Neuronal stem cell (in vitro differentiated cells): ENCODE data around the gene BTBD9.
A peak's percentile ranks its signal among the peaks of the same experiment; 100 is the strongest.

ENCODE experiments used
- DNase-seq: peaks from one replicate; pipeline ENCODE4 v3.0.0-alpha.2; 2013; ENCODE audit warnings: low spot score
- H2AFZ ChIP-seq: one replicate; pipeline ENCODE4 v1.6.1; 2013; ENCODE audit warnings: mild to moderate bottlenecking, low read length, inconsistent platforms
- H2AK5ac ChIP-seq: 2 replicates; pipeline ENCODE4 v1.6.1; 2013; ENCODE audit warnings: low read depth, mild to moderate bottlenecking, inconsistent platforms, low read length, moderate library complexity, mixed read lengths
- H2BK120ac ChIP-seq: 2 replicates; pipeline ENCODE4 v1.6.1; 2013; ENCODE audit warnings: low read depth, mild to moderate bottlenecking, inconsistent platforms, low read length, moderate library complexity, mixed read lengths
- H2BK12ac ChIP-seq: one replicate; pipeline ENCODE4 v1.6.1; 2013; ENCODE audit warnings: low read length, inconsistent platforms
- H2BK15ac ChIP-seq: 2 replicates; pipeline ENCODE4 v1.6.1; 2013; ENCODE audit warnings: mild to moderate bottlenecking, low read length, inconsistent platforms, mixed read lengths
- H2BK5ac ChIP-seq: one replicate; pipeline ENCODE4 v1.6.1; 2013; ENCODE audit warnings: inconsistent platforms, mild to moderate bottlenecking, low read length, moderate library complexity
- H3K14ac ChIP-seq: one replicate; pipeline ENCODE4 v1.6.1; 2013; ENCODE audit warnings: low read length, inconsistent platforms
- H3K18ac ChIP-seq: 2 replicates; pipeline ENCODE4 v1.6.1; 2013; ENCODE audit warnings: low read length, inconsistent platforms
- H3K23ac ChIP-seq: 2 replicates; pipeline ENCODE4 v1.6.1; 2013; ENCODE audit warnings: low read depth, mild to moderate bottlenecking, mixed read lengths, low read length, inconsistent platforms; ENCODE audit not compliant: poor library complexity
- H3K27ac ChIP-seq: replicated peaks from 3 replicates; pipeline ENCODE4 v1.5.1; 2013; ENCODE audit warnings: low read length, inconsistent platforms
- H3K27me3 ChIP-seq, 3 experiments: 2 replicates each; pipeline ENCODE4 v1.6.1; 2013; ENCODE audit warnings: low read length in 3 of 3, mild to moderate bottlenecking in 2 of 3, inconsistent platforms in 1 of 3, low read depth in 1 of 3, mixed read lengths in 1 of 3, moderate library complexity in 1 of 3; ENCODE audit not compliant: control insufficient read depth in 3 of 3, insufficient read depth in 3 of 3
- H3K36me3 ChIP-seq, 2 donors: replicated peaks in 1 of 2; 2 replicates each; pipeline ENCODE4 v1.6.1; 2013; ENCODE audit warnings: low read length in 2 of 2; ENCODE audit not compliant: control insufficient read depth in 2 of 2, insufficient read depth in 2 of 2
- H3K4ac ChIP-seq: 2 replicates; pipeline ENCODE4 v1.6.1; 2013; ENCODE audit warnings: inconsistent platforms, mild to moderate bottlenecking, low read length, moderate library complexity
- H3K4me1 ChIP-seq, 2 donors: 1 replicate in 1 of 2; 2 replicates in 1 of 2; pipeline ENCODE4 v1.6.1; 2013; ENCODE audit warnings: low read length in 2 of 2, low read depth in 1 of 2; ENCODE audit not compliant: control insufficient read depth in 2 of 2, insufficient read depth in 1 of 2
- H3K4me2 ChIP-seq: one replicate; pipeline ENCODE4 v1.6.1; 2013; ENCODE audit warnings: mild to moderate bottlenecking, low read length, inconsistent platforms; ENCODE audit not compliant: insufficient read depth, poor library complexity, severe bottlenecking
- H3K4me3 ChIP-seq, 2 donors: 2 replicates each; pipeline ENCODE4 v1.5.1; 2013; ENCODE audit warnings: low read length in 2 of 2, mild to moderate bottlenecking in 2 of 2, inconsistent platforms in 1 of 2, moderate library complexity in 1 of 2
- H3K79me1 ChIP-seq: one replicate; pipeline ENCODE4 v1.6.1; 2013; ENCODE audit warnings: low read depth, mild to moderate bottlenecking, inconsistent platforms, low read length, moderate library complexity
- H3K9ac ChIP-seq: one replicate; pipeline ENCODE4 v1.6.1; 2013; ENCODE audit warnings: mild to moderate bottlenecking, low read depth, low read length, inconsistent platforms; ENCODE audit not compliant: poor library complexity
- H3K9me3 ChIP-seq, 2 donors: replicated peaks in 1 of 2; 2 replicates each; pipeline versions ENCODE3 to v1.6.1; 2013; ENCODE audit warnings: low read length in 2 of 2, mild to moderate bottlenecking in 2 of 2, inconsistent platforms in 1 of 2, low read depth in 1 of 2, mixed read lengths in 1 of 2, moderate library complexity in 1 of 2; ENCODE audit not compliant: control insufficient read depth in 2 of 2, insufficient read depth in 1 of 2
- H4K8ac ChIP-seq: one replicate; pipeline ENCODE4 v1.6.1; 2013; ENCODE audit warnings: low read depth, mild to moderate bottlenecking, inconsistent platforms, low read length, moderate library complexity
- H4K91ac ChIP-seq: one replicate; pipeline ENCODE4 v1.6.1; 2013; ENCODE audit warnings: low read length, low read depth, mild to moderate bottlenecking, inconsistent platforms; ENCODE audit not compliant: poor library complexity
- WGBS, 2 donors: extraction: QIAGEN DNeasy Blood & Tissue Kit; methylation state at CpG; one replicate each; pipeline ENCODE4 v1.1.7; 2013; ENCODE audit warnings: missing lambda C conversion rate in 2 of 2, mixed read lengths in 1 of 2; ENCODE audit not compliant: insufficient read length in 2 of 2, insufficient replicate concordance in 1 of 2; ENCODE audit errors: extremely low coverage in 2 of 2; 5-methylcytosine and 5-hydroxymethylcytosine counted together

The BTBD9 gene

GRCh38 chr6:38172739-38173410 lies 466.9 kb downstream of the BTBD9 start:
- H4K8ac ChIP-seq: no peak overlapping the region
- H3K9ac ChIP-seq: no peak overlapping the region
- no peak overlapping the region for H3K27ac ChIP-seq
- no peaks in the 10 kb centered on the region for H3K27me3 ChIP-seq
- DNase-seq: no peak
- H2BK120ac ChIP-seq: peak overlapping the region; percentile 61
- H3K4ac ChIP-seq: no peak overlapping the region
- H3K9me3 ChIP-seq: no peaks in the 10 kb centered on the region
- H3K4me2 ChIP-seq: no peak overlapping the region
- no CpG with 5 or more reads among the region's 15 CpGs for WGBS, 2 donors
- no peak overlapping the region for H3K4me3 ChIP-seq
- H3K18ac ChIP-seq: peak overlapping the region; percentile 13
- no peak overlapping the region for H4K91ac ChIP-seq
- H2AK5ac ChIP-seq: no peak overlapping the region
- H3K14ac ChIP-seq: no peak overlapping the region
- H3K4me1 ChIP-seq: peaks cover 4 to 25% of the 10 kb centered on the region in 2 donors
- H3K79me1 ChIP-seq: no peaks in the 10 kb centered on the region
- H2BK12ac ChIP-seq: no peak overlapping the region
- peak overlapping the region; percentile 42 for H2BK15ac ChIP-seq
- H3K36me3 ChIP-seq: no peaks in the 10 kb centered on the region
- H2BK5ac ChIP-seq: no peak overlapping the region
- H3K23ac ChIP-seq: no peak overlapping the region
- no peak overlapping the region for H2AFZ ChIP-seq

- H3K9me3 ChIP-seq: no peaks in the 10 kb centered on the region
- H2AK5ac ChIP-seq: peak overlapping the region; percentile 25
- H3K4me3 ChIP-seq: no peak overlapping the region
- H2AFZ ChIP-seq: no peak overlapping the region
- no peak overlapping the region for H3K4me2 ChIP-seq
- peak overlapping the region; percentile 24 for H4K8ac ChIP-seq
- H2BK15ac ChIP-seq: peak overlapping the region; percentile 42
- H2BK12ac ChIP-seq: no peak overlapping the region
- no peak overlapping the region for H3K27ac ChIP-seq
- no peak overlapping the region for H3K14ac ChIP-seq
- H4K91ac ChIP-seq: no peak overlapping the region
- no peak overlapping the region for H3K4ac ChIP-seq
- no peak overlapping the region for H2BK120ac ChIP-seq
- WGBS, 2 donors: no CpG with 5 or more reads among the region's 13 CpGs
- H3K79me1 ChIP-seq: peaks cover 4% of the 10 kb centered on the region
- no peaks in the 10 kb centered on the region for H3K27me3 ChIP-seq
- peak overlapping the region; percentile 26 for H3K23ac ChIP-seq
- no peak overlapping the region for H2BK5ac ChIP-seq
- no peak for DNase-seq
- no peaks in the 10 kb centered on the region for H3K36me3 ChIP-seq
- no peak overlapping the region for H3K9ac ChIP-seq
- H3K4me1 ChIP-seq: peaks cover 4 to 19% of the 10 kb centered on the region in 2 donors
- peak overlapping the region; percentile 44 for H3K18ac ChIP-seq
Measured at GRCh38 chr6:38171997-38172738, 467.6 kb downstream of the BTBD9 start.

- Histone ChIP-seq H3K4ac (no peak overlapping the region), H3K9me3 (no peaks in the 10 kb centered on the region), H3K4me2 (no peak overlapping the region), H3K4me1 (peaks cover 4 to 14% of the 10 kb centered on the region in 2 donors), H3K18ac (no peak overlapping the region), H3K27me3 (no peaks in the 10 kb centered on the region), H2AFZ (no peak overlapping the region), H4K8ac (no peak overlapping the region), H3K14ac (no peak overlapping the region), H3K36me3 (no peaks in the 10 kb centered on the region), H4K91ac (no peak overlapping the region), H3K27ac (no peak overlapping the region), H3K23ac (no peak overlapping the region), H3K79me1 (peaks cover 4% of the 10 kb centered on the region), H3K9ac (no peak overlapping the region), H3K4me3 (no peak overlapping the region), H2AK5ac (no peak overlapping the region), H2BK12ac (no peak overlapping the region), H2BK5ac (no peak overlapping the region), H2BK15ac (no peak overlapping the region), H2BK120ac (no peak overlapping the region)
- no CpG with 5 or more reads among the region's 14 CpGs for WGBS, 2 donors
- DNase-seq: no peak
Measured at GRCh38 chr6:38170666-38171355, 468.9 kb downstream of the BTBD9 start.

GRCh38 chr6:38169977-38170526 lies 469.7 kb downstream of the BTBD9 start:
- H3K27ac ChIP-seq: no peak overlapping the region
- no peak overlapping the region for H2AK5ac ChIP-seq
- no peaks in the 10 kb centered on the region for H3K9me3 ChIP-seq
- no peak overlapping the region for H4K8ac ChIP-seq
- no peak overlapping the region for H2BK5ac ChIP-seq
- no peak overlapping the region for H4K91ac ChIP-seq
- DNase-seq: no peak
- no peak overlapping the region for H2BK12ac ChIP-seq
- no peaks in the 10 kb centered on the region for H3K36me3 ChIP-seq
- peak overlapping the region; percentile 31 for H3K18ac ChIP-seq
- H3K27me3 ChIP-seq: no peaks in the 10 kb centered on the region
- H3K4me2 ChIP-seq: no peak overlapping the region
- peaks cover 4% of the 10 kb centered on the region for H3K79me1 ChIP-seq
- peaks cover 4 to 16% of the 10 kb centered on the region in 2 donors for H3K4me1 ChIP-seq
- no peak overlapping the region for H3K23ac ChIP-seq
- no peak overlapping the region for H3K9ac ChIP-seq
- H3K4ac ChIP-seq: no peak overlapping the region
- no peak overlapping the region for H3K14ac ChIP-seq
- no peak overlapping the region for H2BK15ac ChIP-seq
- no CpG with 5 or more reads among the region's 19 CpGs for WGBS, 2 donors
- H2AFZ ChIP-seq: no peak overlapping the region
- H2BK120ac ChIP-seq: no peak overlapping the region
- H3K4me3 ChIP-seq: no peak overlapping the region
